Left renal cortex interstitium (tissue), 4 donors: Measurements from ENCODE around the gene CYP19A1. TPM values are rescaled to one million over a fixed set of nuclear protein-coding genes. Genes with fewer than 3 reads are reported as not detected.
A peak's percentile ranks its signal among the peaks of the same experiment; 100 is the strongest.

Experiments
- DNase-seq, 4 donors: peaks; one replicate each; pipeline ENCODE4 v3.0.0-alpha.2; 2013; ENCODE audit warnings: low read depth in 4 of 4, low spot score in 2 of 4, missing footprints in 1 of 4
- polyA plus RNA-seq, 4 donors: library from polyadenylated mRNA; unstranded; fragments of 120-200 nt; gene quantifications; one replicate each; pipeline ENCODE4 v1.2.1, GENCODE V29; 2013; ENCODE audit not compliant: insufficient read length in 4 of 4

Gene CYP19A1
- polyA plus RNA-seq, result under 1 TPM in 2 of 4 donors, not detected in 2; 0.14 to 0.99 TPM

- DNase-seq, result no peak
These were observed at the start of gene CYP19A1 for GRCh38 chr15:51338496-51338895. CYP19A1 (minus strand) TSS chr15:51338596; CDS start chr15:51242912, 95,684 bp downstream.

GRCh38 chr15:51387699-51388041 lies 49.3 kb upstream of the CYP19A1 start:
- DNase-seq, result no peak

GRCh38 chr15:51386960-51387698 lies 48.7 kb upstream of the CYP19A1 start:
- no peak for DNase-seq

GRCh38 chr15:51386486-51386885 lies 48.1 kb upstream of the CYP19A1 start:
- DNase-seq, result no peak

- DNase-seq, result no peak
These were observed 47.6 kb upstream of the CYP19A1 start for GRCh38 chr15:51386029-51386428.

GRCh38 chr15:51382787-51383186 lies 44.4 kb upstream of the CYP19A1 start:
- no peak for DNase-seq

GRCh38 chr15:51380999-51381806 lies 42.8 kb upstream of the CYP19A1 start:
- DNase-seq, result peak in 3 of 4 donors; percentile 42 to 62 (median 52)

- no peak for DNase-seq
These were observed 41.0 kb upstream of the CYP19A1 start for GRCh38 chr15:51379390-51379789.

- no peak for DNase-seq
These were observed 40.0 kb upstream of the CYP19A1 start for GRCh38 chr15:51378406-51378805.

GRCh38 chr15:51377038-51377786 lies 38.8 kb upstream of the CYP19A1 start:
- no peak for DNase-seq

GRCh38 chr15:51375966-51376640 lies 37.7 kb upstream of the CYP19A1 start:
- DNase-seq, result no peak

GRCh38 chr15:51374131-51374530 lies 35.7 kb upstream of the CYP19A1 start:
- no peak for DNase-seq

- no peak for DNase-seq
These were observed 32.9 kb upstream of the CYP19A1 start for GRCh38 chr15:51371266-51371665.

GRCh38 chr15:51369451-51369761 lies 31.0 kb upstream of the CYP19A1 start:
- DNase-seq, result no peak

GRCh38 chr15:51368751-51369450 lies 30.5 kb upstream of the CYP19A1 start:
- no peak for DNase-seq

- DNase-seq, result no peak
These were observed 29.9 kb upstream of the CYP19A1 start for GRCh38 chr15:51368307-51368706.

- no peak for DNase-seq
These were observed 29.1 kb upstream of the CYP19A1 start for GRCh38 chr15:51367322-51367976.

GRCh38 chr15:51366920-51367319 lies 28.5 kb upstream of the CYP19A1 start:
- DNase-seq, result no peak

- no peak for DNase-seq
These were observed 27.7 kb upstream of the CYP19A1 start for GRCh38 chr15:51366071-51366470.

GRCh38 chr15:51365417-51365816 lies 27.0 kb upstream of the CYP19A1 start:
- DNase-seq, result no peak
